ENCODE data around the gene CNN2. TPM values are rescaled to one million over a fixed set of nuclear protein-coding genes. Genes with fewer than 3 reads are reported as not detected.
A peak's percentile ranks its signal among the peaks of the same experiment; 100 is the strongest.

The CNN2 gene
- 10 to 100 TPM in 1 of 4 donors, 1 to 10 TPM in 3; 2.2 to 10.1 (median 4.1) TPM for total RNA-seq

DNA sequence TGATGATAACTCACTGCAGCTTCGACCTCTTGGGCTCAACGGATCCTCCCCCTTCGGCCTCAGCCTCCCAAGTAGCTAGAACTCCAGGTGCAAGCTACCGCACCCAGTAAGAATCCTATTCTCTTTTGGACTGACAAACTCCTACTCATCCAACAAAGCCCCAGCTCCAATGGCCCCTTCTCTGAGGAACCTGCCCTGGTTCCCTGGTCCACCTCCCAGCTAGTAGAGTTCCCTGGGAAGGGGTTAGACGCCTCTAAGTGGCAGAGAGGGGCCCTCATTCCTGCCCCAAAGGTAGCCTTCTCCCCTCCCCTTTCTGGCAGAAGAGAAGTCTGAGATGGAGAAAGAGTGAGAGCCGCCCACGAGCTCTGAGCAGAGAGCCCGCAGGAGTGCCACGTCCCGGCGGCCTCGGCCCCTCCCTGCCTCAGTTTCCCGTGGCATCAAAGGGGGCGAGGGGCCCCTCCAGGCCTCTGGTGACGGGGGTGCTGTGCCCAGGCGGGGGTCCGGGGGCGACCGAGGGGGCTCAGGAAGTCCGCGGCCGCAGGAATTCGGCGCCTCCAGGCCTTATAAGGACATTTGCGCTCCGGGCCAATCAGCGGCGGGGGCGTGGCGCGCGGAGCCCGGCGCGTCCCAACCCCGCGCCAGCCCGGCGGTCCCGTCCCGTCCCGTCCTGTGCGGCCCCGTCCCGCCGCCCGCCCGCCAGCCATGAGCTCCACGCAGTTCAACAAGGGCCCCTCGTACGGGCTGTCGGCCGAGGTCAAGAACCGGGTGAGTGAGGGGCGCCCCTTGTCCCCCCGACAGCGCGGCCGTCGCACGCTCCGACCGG lies at the start of gene CNN2:
CNN2 (plus strand) TSS at position 649 of the 823 bp plus-strand sequence; CDS start at position 703, 54 bp downstream.
- peak within 1 kb of the TSS; percentile 46 to 62 (median 58) for H3K4me3 ChIP-seq
- H3K27me3 ChIP-seq, result peaks cover 21 to 36% (median 32%) of the 10 kb centered on the region in 3 donors
- peak within 1 kb of the TSS; percentile 42 to 80 (median 74) for H3K27ac ChIP-seq
- ATAC-seq, result peak in 1 of 2 donors; percentile 51
- DNase-seq, result peak in 1 of 2 donors; percentile 54
- H3K36me3 ChIP-seq, result no peaks in the 10 kb centered on the region
- H3K4me1 ChIP-seq, result peaks cover 0 to 12% of the 10 kb centered on the region in 2 donors
- H3K9me3 ChIP-seq, result no peaks in the 10 kb centered on the region
- intact Hi-C loops (cut with DNase I; ENCODE audit: low total_unique reads) (no loop called here), in situ Hi-C loops (cut with MboI; ENCODE audit: low sequenced_read_pairs in 4 of 4) (no loop called here)
- TF ChIP-seq, protein P1, sequence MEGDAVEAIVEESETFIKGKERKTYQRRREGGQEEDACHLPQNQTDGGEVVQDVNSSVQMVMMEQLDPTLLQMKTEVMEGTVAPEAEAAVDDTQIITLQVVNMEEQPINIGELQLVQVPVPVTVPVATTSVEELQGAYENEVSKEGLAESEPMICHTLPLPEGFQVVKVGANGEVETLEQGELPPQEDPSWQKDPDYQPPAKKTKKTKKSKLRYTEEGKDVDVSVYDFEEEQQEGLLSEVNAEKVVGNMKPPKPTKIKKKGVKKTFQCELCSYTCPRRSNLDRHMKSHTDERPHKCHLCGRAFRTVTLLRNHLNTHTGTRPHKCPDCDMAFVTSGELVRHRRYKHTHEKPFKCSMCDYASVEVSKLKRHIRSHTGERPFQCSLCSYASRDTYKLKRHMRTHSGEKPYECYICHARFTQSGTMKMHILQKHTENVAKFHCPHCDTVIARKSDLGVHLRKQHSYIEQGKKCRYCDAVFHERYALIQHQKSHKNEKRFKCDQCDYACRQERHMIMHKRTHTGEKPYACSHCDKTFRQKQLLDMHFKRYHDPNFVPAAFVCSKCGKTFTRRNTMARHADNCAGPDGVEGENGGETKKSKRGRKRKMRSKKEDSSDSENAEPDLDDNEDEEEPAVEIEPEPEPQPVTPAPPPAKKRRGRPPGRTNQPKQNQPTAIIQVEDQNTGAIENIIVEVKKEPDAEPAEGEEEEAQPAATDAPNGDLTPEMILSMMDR (IDR thresholded peaks at IDR 0.05 in 4 of 5, conservative IDR thresholded peaks at IDR 0.05 in 1 of 5), result no peak
- peak; percentile 45 to 71 for TF ChIP-seq POLR2A (IDR thresholded peaks at IDR 0.05)

DNA sequence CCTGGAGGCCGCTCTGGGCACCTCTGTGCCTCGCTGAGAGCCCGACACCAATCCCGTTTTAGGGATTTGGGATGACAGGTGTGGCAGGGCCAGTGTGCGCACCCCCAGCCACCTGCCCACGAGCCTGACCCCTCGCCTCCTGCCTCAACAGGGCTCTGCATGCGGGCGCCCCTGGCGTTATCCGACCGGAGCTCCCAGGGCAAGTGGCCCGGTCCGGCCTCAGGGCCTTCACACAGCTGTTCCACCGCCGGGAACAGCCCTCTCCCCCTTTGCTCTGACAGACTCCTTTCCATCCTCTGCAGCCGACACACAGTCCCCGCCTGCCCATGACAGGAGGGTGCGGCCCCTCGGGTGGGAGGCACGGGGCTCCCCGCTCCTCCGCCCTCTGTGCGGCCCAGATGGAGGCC lies 49.3 kb upstream of the CNN2 start:
- Histone ChIP-seq H3K4me1 (no peaks in the 10 kb centered on the region), H3K9me3 (no peaks in the 10 kb centered on the region), H3K27me3 (peaks cover 0 to 3% (median 2%) of the 10 kb centered on the region in 3 donors), H3K4me3 (no peak overlapping the region), H3K36me3 (peaks cover 0 to 2% of the 10 kb centered on the region in 2 donors), H3K27ac (no peak overlapping the region)
- TF ChIP-seq, protein P1 (IDR thresholded peaks at IDR 0.05 in 4 of 5, conservative IDR thresholded peaks at IDR 0.05 in 1 of 5), result no peak
- TF ChIP-seq POLR2A (IDR thresholded peaks at IDR 0.05), result no peak
- in situ Hi-C loops (cut with MboI; ENCODE audit: low sequenced_read_pairs in 4 of 4), result loop anchor here in 2 of 4 donors (10.0 to 25.0 kb wide), 2 partner anchors 115 to 202 kb away; partner anchors contain the start of genes CFD (in 1 of the 2) and ELANE (in 1 of the 2)
- ATAC-seq (no peak), DNase-seq (no peak)
- intact Hi-C loops (cut with DNase I; ENCODE audit: low total_unique reads), result no loop called here

DNA sequence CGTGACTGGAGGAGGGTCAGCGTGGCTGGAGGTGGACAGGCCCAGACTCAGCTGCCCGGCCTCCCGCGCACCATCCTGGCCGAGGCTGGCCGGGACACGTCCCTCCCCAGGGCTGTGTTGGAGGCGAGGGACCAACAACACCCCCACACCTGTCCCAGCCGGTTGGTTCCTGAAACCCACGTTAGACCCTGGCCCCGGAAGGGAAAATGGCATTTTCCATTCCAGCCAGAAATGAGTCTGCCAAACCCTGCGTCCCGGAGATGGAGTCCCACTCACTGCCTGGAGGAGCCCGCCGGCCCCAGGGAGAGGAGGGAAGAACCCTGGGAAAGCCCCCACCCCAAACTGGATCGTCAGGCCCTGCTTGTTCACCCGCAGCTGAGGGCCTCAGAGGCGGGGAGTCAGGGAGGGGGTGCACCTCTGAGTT lies 47.1 kb upstream of the CNN2 start:
- ATAC-seq (no peak), DNase-seq (no peak)
- TF ChIP-seq, protein P1 (IDR thresholded peaks at IDR 0.05 in 4 of 5, conservative IDR thresholded peaks at IDR 0.05 in 1 of 5), result no peak
- no peak for TF ChIP-seq POLR2A (IDR thresholded peaks at IDR 0.05)
- Histone ChIP-seq H3K9me3 (no peaks in the 10 kb centered on the region), H3K36me3 (no peaks in the 10 kb centered on the region), H3K27ac (no peak overlapping the region), H3K4me1 (peaks cover 9 to 11% of the 10 kb centered on the region in 2 donors), H3K27me3 (peaks cover 0 to 3% (median 2%) of the 10 kb centered on the region in 3 donors), H3K4me3 (no peak overlapping the region)
- intact Hi-C loops (cut with DNase I; ENCODE audit: low total_unique reads), result no loop called here
- in situ Hi-C loops (cut with MboI; ENCODE audit: low sequenced_read_pairs in 4 of 4), result loop anchor here in 2 of 4 donors (10.0 to 25.0 kb wide), 2 partner anchors 117 to 205 kb away; partner anchors contain the start of genes CFD (in 1 of the 2) and ELANE (in 1 of the 2)

DNA sequence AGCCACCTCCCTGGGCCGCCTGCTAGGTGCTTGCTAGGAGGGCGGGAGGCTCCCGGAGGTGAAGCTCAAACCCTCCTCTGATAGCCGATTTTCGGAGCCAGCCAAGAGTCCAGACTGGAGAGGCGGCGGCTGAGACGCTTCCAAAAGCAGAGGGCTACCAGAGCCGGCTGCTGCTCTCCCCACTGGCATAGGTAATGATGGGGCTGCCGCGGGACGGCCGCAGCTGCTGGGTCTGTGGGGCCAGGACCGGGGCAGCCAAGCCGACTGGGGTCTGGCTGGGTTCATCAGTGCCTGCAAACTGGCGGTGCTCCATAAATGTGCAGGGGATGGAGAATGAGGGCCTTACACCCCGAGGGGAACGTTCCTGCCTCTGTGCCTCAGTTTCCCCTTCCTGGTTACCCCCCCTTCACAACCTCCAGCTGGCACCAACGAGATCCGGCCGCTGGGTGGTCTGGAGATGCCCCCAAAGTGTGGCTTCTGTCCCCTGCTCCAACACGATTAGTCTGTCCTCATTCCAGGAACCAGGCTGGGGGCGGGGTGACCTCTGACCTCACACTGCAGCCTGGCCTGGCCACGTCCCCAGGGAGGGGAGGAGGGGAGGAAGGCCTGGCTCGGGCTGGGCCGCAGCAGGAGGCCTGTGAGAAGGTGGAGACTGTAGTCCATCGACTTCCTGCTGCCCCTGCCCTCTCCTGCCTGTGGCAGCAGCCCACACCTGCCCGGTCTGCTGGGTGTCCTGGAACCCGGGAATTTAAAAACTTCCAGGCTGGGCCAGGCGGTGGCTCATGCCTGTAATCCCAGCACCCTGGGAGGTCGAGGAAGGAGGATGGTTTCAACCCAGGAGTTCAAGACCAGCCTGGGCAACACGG lies 46.0 kb upstream of the CNN2 start:
- in situ Hi-C loops (cut with MboI; ENCODE audit: low sequenced_read_pairs in 4 of 4), result loop anchor here (5.0 to 25.0 kb wide), 4 partner anchors 58 to 208 kb away; partner anchors contain the start of genes CFD (in 1 of the 4) and ELANE (in 1 of the 4)

More for the DNA sequence above, 46.0 kb upstream of the CNN2 start:
- no peak for DNase-seq
- no peaks in the 10 kb centered on the region for H3K36me3 ChIP-seq
- TF ChIP-seq, protein P1 (IDR thresholded peaks at IDR 0.05 in 4 of 5, conservative IDR thresholded peaks at IDR 0.05 in 1 of 5), result no peak
- no peak for TF ChIP-seq POLR2A (IDR thresholded peaks at IDR 0.05)
- no peaks in the 10 kb centered on the region for H3K9me3 ChIP-seq
- ATAC-seq, result no peak
- intact Hi-C loops (cut with DNase I; ENCODE audit: low total_unique reads), result loop anchor here (5.0 kb wide), 2 partner anchors 123 to 208 kb away; partner anchors contain the start of gene CFD
- peaks cover 0 to 3% (median 2%) of the 10 kb centered on the region in 3 donors for H3K27me3 ChIP-seq
- H3K4me3 ChIP-seq, result no peak overlapping the region
- peaks cover 17 to 19% of the 10 kb centered on the region in 2 donors for H3K4me1 ChIP-seq
- no peak overlapping the region for H3K27ac ChIP-seq

All from gastrocnemius medialis (tissue), 4 donors.